ENCODE data around the gene KRT3.
"Not testable (repeated sequence)": the region's sequence is repeated elsewhere in the genome, so short reads cannot be mapped to it uniquely, and the experiment has no call there.

KRT3 gene

GRCh38 chr12:52796839-52797528, 1.1 kb upstream of the KRT3 start:
- DNase-seq: no peak

GRCh38 chr12:52796429-52796794, 495 bp upstream of the KRT3 start:
- DNase-seq: no peak

DNA sequence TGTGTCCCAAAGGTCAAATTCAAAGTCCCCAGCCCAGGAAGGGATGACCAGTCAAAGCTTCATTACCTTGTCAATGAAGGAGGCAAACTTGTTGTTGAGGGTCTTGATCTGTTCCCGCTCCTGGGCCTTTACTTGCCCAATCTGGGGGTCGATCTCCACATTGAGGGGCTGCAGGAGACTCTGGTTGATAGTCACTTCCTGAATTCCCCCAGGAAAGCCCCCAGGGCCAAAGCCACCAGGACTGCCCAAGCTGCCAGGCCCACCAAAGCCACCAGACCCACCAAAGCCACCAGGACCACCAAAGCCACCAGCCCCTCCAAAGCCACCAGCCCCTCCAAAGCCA, 614 bp downstream of the KRT3 start:
- DNase-seq: not testable (repeated sequence)

DNA sequence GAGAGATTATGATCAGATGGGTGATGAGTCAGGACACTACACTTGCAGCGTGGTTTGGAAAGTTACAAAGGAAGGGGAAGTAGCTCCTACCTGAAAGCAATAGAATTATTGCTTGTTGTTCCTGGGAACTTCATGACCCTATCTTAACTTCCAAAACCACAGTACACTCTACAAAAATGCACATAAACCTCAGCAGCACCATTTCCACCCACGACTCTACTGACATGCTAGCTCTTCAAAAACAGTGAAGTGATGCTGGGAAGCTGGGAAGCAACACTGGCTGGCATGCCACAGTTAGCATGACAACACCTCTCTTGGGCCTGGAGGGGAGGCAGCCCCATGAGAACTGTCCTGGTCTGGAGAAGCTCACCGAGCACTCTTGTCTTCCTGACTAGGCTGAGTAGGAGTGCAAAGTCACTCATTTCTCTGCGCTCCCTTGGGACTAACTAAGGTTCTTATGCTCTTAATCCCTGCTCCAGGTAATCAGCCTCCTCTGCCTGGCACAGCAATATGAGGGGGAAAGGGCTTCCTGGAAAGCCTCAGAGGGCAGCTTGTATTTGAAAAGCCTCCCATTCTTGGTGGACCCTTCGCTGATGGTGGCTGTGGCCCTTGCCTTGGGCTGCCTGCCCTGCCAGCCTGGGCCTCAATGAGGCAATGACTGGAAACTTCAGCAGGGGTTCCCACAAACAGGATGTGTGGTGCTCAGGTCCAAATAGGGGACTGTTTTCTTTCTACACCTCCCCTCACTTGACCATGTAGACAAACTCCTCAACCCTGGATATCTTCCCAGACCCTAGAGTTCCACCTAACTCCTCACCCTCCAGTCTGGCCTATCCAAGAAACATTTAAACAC, 1.2 kb downstream of the KRT3 start:
- no peak for DNase-seq

DNA sequence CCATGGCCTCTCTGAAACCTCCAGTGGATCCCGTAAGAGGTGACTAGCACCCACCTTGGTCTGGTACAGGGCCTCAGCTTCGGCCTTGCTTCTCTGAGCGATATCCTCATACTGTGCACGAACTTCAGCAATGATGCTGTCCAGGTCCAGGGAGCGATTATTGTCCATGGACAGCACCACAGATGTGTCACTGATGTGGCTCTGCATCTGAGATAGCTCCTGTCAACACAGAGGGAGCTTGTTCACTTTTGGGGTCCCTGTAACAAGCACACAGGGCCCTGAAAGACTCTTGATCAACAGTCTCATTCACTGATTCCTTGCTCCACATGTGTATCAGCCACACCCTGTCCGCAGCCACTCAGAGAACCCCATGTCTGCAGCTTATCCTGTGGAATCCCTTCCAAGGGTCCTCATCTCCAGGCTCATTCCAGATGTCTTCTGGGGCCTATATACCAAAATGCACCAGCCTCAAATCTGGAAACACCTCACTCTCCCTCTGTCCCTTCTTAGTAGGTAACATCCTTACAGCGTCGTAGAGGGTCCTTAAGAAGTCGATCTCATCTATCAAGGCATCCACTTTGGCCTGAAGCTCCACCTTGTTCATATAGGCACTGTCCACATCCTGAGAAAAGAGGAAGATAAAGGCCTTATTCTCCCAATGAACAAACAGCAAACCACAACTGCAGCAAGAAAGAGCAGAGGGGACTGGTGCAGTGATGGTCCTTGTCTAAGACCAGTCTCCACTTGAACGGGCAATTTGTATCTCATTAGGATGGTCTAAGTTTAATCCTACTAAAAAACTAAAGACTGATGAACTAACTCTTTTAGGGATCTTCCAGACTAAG, 3.5 kb downstream of the KRT3 start:
- no peak for DNase-seq

DNA sequence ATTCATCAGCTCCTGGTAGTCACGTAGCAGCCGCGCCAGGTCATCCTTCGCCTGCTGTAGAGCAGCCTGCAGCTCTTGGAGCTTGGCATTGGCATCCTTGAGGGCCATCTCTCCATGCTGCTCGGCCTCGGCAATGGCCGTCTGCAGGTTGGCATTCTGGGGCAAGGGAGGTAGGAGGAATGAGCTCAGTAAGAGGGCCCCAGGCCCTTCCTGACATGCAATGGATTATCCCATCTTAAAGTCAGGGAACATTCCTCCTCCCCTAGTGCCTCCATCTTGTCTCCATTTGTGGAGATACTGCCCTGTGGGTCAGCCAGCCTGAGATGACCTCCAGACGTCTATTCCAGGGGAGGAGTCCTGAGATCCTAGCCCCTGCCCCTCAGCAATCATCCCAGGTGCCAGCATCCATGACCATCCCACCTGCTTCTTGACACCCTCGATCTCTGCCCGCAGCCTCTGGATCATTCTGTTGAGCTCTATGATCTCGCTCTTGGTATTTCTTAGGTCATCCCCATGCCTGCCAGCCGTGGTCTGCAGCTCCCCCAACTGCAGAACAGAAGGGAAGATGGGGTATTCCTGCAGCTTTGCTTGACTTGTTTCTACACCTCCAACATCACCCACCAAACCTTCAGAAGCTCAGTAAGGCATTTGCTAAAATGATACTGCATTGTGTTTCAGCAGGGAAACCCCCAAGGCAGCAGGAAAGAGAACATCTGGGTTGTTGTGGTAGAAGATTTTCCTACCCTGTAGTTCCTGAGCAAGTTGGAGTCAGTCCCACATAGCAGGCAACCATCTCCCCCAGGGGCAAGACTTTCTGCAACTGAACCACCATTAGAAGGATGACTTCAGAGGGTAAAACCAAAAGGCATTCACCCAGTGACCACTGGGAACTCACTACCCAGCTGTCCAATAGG, 4.4 kb downstream of the KRT3 start:
- no peak for DNase-seq

GRCh38 chr12:52790427-52791270, 5.3 kb downstream of the KRT3 start:
- DNase-seq: no peak

- no peak for DNase-seq
These were observed 6.1 kb downstream of the KRT3 start for GRCh38 chr12:52789637-52790426.

- no peak for DNase-seq
These were observed 6.9 kb downstream of the KRT3 start for GRCh38 chr12:52788876-52789636.

DNA sequence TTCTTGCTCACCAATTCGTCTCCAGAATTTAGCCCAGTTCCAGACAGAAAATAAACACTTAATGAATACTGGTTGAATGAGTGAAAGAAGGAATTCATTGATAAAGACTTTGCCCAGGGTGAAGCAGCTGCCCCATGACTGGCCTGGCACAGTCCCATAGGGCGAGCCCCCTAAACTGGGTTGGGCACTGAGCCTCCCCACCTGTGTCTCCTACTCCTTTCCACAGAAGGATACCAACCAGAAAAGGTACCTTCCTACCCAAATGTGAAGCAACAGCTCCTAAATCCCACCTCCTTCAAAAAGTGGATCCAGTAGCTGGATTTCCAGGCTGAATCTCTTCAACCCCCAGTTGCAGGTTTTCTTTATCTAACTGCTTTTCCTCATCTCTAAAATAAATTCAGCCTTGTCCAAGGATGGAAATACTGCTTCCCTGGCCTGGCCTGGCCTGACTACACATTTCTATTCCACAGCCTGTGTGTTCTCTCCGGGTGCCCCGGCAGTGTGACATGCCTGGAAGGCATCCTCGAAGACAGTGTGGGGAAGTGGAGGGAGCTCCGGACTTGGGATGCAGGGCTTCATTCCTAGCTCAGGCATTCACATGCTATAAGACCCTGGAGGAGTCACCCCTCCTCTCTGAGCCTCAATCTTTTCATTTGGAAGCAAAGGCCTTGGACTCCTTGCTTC, 7.6 kb downstream of the KRT3 start:
- no peak for DNase-seq

DNA sequence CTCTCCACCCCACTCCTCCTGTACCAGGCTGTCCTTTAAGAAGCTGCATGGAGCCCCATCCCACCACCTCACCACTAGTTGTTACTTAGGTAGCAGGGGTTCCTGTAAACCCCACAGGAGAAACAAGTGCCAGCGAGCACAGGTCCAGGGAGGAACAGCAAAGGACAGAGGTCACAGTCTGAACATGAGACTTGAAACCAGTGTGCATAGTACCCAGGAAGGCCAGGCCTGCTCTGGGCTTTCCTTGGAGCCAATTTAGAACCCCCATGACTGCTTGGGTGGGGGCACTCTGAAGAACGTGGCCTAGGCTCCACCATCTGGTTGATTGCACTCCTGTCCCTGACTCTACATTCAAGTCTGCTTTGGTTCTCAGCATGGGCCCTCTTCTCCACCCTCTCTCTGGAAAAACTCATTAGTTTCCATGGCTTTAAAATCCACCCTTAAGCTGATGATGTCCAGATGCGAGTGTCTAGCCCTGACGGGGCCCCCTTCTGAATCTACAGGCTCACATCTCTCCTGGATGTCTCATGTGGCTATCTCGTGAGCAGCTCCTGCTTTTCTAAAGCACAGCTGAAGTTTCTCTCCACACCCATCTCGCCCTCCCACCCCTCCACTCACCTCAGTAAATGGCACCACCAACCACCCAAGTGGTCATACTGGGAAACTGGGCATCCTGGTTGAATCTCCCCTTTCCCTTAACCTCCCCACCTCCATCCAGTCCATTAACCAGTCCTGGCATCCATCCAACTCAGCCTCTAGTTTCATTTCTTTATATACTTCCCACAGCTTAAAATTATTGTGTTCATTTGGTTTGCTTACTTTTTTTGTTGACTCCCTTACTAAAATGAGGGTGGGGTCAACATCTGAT, 8.4 kb downstream of the KRT3 start:
- no peak for DNase-seq

DNA sequence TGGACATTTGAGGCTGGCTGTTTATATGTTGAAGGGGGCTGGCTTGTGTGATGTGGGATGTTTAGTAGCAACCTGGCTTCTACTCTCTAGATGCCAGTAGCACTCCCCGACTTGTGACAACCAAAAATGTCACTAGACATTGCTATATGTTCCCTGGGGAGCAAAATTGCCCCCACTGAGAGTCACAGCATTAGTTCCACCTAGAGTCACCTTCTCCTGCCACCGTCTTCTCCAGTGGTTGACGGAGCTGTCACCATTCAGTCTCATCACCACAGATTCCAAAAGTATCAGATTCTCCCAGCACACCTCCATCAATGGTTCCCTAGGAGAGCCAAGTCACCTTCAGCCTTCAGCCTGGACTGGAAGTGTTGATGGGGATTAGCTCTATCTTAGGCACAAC, 11.0 kb downstream of the KRT3 start:
- DNase-seq: no peak

DNA sequence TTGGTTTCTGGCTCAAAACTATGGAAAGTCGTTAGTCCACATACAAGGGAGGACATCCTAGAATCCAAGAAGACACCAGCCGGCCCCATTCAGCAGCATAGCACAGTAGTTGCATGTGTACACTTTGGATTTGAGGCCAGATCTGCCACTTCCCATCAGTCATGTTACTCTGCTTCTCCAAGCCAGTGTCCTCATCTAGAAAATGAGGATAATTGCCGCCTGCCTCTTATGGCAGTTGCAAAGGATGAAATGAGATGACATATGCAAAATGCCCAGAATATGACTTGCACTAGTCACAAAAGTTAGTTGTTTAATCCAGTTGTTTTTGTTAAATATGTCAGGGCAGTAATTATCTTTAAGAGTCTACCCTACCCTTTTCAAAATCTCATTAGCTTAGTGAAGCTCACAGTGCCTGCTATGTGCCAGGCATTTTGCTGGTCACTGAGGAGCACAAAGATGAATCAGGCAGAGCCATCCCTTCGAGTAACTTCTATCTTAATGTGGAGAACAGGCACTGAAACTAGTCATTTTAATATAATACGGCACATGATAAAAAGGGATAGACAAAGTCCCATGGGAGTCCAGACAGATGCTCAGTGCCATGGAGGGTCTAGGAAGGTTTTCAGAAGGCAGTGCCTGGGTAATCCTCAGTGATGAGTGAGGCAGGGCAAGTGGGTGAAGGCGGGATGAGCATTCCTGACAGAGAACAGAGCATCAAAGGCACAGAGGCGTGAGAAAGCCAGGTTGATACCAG, 12.2 kb downstream of the KRT3 start:
- DNase-seq: no peak

DNA sequence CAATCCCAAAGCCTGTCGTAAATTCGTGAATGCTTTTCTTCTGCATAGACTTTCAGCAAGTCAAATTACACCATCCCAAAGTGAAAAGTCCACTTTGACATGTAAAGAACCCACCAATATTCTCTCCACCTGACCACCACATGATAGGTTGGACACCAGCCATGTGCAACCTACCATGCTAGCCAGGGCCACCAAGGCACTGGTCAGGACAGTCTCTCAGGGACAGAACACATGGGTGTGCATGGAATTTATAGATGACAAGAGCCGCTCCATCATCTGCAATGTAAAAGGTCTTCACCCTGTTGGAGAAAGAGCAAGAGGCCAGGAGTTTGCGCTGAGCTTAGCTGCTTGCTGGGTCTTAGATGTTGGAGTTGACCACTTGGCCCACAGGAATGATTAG, 13.4 kb downstream of the KRT3 start:
- DNase-seq: no peak

GRCh38 chr12:52781399-52782082, 14.4 kb downstream of the KRT3 start:
- DNase-seq: no peak

GRCh38 chr12:52779914-52780313, 16.0 kb downstream of the KRT3 start:
- no peak for DNase-seq

DNA sequence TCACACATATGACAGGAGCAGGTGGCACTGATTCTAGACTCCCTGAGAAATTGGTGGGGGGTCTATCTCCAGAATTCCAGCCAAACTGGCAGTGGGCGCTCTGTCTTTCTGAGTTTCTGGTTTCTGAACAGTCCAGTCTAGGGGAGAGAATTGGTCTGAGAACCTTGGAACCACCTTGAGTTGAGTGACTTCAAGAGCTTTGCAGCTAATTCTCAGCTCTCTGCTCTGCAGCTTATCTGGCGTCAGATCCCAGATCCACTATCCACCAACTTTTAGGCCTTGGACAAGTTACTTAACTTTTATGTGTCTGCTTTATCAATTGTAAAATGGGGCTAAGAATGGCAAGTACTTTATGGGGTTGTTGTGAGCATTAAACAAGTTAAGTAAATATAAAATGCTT, 17.1 kb downstream of the KRT3 start:
- DNase-seq: no peak

All from stimulated activated naive CD4-positive, alpha-beta T cell (primary cell).